Medulla oblongata (tissue), 1 donor: Measurements from ENCODE around the gene TUBB6.

Experiments
- DNase-seq: peaks from one replicate; pipeline ENCODE4 v3.0.0-alpha.2; 2015; ENCODE audit errors: extremely low spot score

The TUBB6 gene

DNA sequence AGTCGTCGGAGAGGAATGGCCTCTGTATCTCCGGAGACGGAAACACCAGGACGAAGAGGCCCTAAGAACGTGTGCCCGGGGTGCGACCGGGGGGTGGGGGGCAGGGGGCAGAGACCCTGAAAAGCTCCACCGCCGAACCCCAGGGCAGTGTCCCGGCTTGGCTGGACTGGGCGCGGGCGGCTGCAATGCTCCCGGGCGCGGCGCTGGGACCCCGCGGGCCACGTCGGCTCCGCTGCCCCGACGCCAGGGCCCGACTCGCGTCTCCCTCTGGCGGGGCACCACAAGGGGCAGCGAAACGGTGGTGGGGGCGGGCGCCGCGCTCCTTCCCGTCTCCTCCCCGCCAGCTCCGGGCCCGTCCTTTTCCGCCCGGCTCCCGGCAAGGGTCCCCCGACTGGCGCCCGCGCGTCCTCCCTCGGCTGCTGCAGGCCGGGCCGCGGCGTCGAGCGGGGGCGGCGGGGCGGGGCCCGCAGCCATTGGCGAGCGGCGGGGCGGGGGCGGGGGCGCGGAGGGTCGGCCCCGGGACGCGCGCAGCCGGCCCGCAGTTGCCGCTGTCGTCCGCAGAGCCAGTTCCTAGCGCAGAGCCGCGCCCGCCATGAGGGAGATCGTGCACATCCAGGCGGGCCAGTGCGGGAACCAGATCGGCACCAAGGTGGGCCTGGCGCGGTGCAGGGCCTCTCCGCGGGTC is at the start of gene TUBB6:
TUBB6 (plus strand) TSS at position 541 of the 685 bp plus-strand sequence; CDS start at position 593, 52 bp downstream.
- DNase-seq = no peak

DNA sequence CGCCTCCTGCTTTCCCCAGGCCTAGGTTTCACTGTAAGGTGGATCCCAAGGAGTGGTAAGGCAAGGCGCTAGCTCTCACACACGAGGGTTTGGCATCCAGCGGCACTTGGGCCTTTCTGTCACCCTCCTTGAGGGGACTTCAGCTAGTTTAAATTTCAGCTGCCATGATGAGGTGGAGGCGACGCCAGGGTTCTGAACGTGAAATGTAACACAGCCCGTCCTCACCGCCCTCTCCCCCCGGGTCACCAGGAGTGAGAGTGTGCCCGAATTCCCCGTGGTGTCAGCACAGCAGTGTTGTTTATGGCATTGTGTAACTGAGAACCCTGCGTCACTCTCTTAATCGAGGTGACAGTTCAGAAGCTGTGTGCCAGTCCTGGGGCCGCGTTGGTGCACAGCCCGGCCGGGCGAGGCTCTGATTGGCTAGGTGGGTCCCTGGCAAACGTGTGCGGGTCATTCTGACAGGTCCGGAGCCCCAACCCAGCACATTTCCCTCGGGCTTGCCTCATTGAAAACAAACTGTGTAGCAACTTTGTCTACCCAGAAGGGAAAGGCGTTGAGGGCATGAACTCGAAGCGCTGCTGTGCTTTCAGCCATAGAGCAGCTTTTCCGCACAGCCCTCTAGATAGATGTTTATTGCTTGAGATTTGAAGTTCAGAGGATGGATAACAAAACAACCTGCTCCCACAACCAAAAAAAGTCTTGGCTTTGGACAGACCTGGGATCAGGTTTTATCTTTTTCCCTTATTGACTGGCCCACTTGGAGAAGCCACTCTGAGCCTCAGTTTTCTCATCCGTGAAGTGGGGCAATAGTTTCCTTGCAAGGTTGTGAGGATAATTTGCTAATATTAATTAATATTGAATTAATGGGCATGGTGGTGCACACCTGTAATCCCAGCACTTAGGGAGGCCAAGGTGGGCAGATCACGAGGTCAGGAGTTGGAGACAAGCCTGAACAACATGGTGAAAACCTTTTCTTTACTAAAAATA is 49.0 kb upstream of the TUBB6 start:
- no peak for DNase-seq

DNA sequence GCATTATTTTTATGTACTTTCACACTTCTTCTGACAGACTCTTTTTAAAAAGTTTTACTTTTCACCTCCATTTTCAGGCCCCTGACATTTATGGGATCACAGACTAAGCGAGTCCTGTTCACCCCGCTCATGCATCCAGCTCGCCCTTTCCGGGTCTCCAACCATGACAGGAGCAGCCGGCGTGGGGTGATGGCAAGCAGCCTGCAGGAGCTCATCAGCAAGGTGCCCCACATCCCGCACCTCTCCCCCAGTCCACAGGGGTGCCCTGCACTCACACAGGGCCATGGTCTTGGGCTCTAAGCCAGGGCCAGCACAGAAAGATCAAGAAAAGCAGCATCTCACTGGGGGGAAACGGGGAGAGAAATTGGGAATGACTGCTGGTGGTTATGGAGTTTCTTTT is 45.3 kb upstream of the TUBB6 start:
- DNase-seq = no peak

DNA sequence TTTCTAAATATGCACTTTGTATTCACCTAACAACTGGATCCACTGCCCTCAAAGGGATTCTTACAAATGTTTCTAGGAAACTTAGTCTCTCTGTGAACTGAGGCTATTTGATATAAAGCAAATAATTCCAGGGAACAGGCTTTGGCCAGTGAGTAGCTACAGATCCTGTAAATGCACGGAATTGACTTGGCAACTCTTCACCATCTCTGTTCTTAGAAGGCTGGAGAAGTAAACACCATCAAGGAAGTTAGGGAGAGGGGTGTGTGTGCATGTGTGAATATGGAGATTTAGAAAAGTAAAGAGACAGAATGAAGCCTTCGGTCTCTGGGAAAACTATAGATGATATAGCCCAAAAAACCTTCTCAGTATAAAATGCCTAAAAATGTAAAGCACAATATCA is 43.2 kb upstream of the TUBB6 start:
- DNase-seq = no peak

DNA sequence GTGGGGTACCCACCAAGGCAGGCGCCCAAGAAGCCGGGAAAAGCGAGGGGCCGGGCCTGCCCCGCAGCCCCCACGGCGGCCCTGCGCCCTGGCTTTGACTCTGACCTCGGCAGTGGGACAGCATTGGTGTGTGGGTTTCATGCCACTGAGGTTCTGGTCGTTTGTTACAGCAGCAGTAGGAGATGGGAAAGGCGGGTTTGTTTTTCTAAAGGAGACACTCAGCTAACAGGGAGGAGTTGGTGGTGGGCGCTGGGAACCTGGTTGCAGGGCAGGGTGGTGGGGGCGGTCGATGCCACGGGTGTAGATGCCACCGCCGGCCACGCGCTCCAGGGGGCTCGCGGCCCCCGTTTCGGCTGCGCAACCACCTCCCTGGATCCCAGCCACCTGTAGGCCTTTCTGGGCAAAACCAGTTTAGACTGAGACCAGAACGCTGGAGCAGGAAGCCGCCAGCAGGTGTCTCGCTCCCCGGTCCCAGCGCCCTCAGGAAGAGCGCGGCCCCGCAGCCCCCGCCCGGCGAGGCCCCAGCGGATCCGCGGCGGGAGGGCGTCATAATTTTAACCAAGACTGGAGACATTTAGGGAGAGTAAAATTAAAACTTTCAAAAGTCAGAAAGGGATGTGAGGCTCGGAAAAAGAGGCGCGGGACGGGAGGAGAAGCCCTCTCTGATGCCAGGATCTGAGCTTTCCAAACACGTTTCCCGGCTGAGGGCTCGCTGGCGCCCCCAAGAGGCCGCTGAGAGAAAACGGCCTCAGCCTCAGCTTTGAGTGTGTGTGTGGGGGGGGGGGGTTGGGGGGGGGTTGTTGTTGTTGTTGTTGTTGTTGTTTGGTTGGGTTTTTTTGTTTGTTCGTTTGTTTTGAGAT is 36.4 kb upstream of the TUBB6 start:
- peak; percentile 72 for DNase-seq

DNA sequence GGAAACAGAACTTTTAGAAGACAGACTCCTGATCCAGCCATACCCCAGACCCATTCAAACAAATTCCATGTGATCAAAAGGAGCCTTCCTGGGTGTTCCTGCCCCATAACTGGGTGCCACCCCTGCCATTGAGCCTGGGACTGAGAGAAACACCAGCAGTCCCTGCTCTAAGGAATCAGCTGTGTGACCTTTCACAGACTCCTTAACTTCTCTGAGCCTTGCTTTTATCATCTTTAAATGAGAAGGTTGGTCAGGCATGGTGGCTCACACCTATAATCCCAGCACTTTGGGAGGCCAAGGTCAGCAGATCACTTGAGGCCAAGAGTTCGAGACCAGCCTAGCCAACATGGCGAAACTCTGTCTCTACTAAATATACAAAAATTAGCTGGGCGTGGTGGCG is 33.2 kb upstream of the TUBB6 start:
- no peak for DNase-seq

DNA sequence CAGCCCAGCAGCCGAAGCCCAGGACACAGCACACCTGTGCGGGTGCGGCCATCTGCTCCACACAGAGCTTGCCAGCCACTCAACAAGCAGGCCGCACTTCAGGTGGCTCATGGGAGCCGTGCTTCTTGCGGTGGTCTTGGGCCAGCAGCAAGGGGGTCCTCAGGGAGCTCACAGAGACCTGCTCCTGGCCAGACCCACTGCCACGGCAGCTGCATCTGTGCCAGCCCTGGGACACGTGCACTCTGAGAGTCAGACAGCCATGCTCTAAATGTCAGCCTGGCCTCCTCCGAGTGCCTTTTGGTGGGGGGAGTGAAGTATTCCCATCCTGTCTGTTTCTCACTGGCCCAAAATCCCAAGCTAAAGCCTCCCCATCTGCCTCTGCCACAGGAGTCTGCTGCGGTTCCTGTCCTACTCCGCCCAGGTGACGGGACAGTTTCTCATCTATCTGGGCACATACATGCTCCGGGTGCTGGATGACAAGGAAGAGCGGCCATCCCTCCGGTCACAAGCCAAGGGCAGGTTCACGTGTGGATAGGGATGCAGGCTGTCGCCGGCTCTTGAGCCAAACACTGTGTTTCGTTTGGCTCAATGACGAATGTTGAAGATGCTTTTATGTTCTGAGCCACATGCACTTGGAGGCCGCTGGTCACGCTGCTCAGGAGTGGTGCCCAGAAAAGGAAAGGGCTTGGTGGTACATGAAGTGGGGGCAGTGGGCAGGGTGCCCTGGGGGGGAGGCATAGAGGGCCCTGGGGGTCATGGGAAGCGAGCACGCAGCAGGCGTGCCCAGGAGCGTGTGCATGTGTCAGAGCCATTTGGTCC is 31.1 kb upstream of the TUBB6 start:
- no peak for DNase-seq

DNA sequence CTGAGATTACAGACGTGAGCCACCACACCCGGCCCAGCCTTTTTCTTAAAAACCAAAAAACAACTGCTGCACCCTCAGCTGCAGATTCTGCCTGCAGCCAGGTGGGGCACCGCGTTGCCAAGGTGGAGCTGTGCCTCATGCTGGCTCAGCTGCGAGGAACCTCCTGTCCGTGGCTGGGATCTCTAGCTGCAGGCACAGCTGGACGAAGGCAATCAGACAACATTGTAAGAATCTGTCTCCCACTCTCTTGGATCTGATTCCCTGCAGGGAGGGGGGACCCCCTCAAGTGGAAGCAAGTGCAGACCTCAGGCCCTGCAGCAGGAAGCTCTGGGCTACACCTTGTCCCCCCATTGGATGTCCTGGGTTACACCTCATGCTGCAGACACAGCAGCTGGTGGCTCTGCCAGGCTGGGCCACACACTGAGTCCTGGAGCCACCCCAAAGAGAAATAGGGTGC is 29.8 kb upstream of the TUBB6 start:
- DNase-seq = no peak

DNA sequence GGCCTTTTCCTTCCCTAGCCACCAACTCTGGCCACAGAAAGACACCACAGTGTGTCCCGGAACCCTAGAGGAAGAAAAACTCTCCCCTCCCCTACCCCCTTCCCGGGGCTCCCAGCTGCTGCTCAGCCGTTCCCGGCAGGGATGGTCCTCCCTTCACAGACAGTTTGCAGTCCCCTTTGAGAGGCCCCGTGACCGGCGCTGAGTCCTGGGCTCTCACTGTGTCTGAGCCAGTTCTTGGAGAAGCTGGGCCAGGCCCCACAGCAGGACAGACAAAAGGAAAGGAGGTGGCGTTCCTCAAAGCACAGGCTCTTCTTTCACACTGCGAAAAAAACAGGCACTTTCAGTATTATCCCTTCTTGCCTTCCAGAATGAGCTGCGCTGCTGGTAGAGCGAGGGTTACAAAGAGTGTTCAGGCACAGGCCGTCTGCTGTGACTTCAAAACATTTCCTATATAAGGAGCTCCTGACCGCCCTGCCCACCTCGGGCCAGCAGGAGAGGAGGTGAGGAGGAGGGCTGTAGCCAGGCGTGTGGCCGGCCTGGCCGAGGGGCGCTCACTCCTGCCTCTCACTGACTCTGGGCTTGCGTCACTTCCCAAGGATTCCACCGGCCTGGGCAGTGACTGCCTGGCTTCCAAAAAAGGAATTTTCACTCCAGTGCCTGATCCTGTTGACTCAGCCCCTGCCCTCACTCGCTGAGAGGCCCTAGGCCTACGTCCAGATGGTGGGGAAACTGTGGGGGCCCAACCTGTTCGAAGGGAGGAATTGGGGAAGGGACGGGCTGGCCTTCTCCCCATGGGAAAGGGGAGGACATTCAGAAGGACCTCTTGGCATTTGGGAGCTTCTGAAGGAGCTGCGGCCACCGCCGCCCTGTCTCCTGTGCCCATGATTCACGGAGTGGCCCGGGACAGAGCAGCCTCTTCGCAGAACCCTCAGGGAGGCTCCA is 29.0 kb upstream of the TUBB6 start:
- DNase-seq = peak; percentile 68

DNA sequence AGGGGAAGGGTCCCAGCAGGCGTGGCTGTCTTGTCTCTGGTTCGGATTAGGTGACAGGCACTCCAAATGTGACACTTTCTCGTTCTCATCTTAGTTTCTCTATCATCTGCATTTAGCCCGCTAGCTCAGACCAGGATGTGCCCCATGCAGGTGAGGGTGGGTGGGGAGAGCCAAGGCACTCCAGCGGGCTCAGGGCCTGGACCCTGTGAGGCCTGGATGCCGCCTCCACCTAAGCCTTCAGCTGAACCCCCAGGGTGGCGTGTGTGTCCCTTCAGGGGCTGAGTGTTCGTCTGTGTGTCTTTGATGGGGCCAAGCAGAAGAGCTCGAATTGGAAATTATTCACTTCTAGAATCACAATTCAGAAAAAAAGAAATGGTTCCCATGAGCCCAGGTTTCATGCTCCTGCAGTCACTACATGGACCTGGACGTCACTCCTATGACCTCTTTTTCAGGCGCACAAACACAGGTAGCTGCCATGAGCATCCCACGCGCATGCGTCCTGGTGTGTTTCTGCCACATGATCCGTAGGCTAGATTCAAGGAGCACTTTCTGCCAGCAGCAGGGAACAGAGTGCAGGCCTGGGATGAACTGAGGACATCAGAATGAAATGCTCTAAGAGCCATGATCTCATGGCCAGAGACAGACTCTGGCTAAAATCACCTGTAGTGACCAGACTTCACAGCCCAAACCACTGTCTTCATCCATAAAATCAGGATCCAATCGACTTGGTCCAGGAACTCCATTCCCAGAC is 28.1 kb upstream of the TUBB6 start:
- no peak for DNase-seq

DNA sequence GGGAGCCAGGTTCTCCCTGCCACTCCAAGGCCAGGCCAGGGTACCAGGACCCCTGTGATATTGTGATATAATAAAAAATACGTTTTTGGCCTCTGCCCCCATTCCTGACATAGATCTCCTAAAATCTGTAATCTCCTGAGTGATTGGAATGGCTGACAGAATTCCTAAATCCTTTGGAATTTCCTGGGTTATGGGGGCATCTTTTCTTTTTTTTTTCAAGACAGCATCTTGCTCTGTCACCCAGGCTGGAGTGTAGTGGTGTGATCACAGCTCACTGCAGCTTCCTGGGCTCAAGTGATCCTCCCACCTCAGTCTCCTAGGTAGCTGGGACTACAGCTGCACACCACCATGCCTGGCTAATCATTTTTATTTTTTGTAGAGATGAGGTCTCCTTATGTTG is 26.2 kb upstream of the TUBB6 start:
- no peak for DNase-seq

DNA sequence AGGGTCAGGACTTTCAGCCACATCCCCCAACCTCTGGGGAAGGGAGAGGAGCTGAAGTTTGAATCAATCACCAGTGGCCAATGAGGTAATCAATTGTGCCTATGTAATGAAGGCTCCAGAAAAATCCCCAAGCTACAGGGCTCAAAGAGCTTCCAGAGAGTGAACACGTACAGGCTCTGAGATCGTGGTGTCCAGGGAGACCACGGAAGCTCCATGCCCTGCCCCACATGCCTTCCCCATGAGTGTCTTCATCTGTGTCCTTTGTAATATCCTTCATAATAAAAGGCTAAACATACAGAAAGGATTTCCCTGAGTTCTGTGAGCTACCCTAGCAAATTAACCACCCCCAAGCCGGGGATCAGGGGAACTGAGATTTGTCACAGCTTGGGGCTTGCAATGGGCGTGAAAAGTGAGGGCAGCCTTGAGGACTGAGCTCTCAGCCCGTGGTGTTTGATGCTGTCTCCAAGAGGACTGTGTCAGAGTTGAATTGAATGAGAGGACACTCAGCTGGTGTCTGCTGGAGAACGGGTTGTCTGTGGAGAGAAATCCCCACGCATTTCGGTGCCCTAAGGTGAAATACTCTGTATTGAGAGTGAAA is 25.5 kb upstream of the TUBB6 start:
- DNase-seq = no peak

DNA sequence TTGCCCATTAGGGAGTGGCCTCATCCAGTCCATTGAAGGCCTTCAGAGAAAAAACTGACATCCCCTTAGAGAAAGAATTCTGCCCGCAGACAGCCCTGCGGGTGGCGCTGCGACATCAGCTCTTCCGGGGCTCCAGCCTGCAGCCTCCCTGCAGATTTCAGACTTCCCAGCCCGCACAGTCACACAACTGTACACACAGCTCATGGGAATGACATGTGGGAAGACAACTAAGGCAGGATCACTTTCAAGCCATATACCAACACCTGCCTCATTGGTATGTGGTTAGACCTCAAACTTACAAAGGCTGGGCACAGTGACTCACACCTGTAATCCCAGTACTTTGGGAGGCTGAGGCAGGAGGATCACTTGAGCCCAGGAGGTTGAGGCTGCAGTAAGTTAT is 24.8 kb upstream of the TUBB6 start:
- DNase-seq = no peak

DNA sequence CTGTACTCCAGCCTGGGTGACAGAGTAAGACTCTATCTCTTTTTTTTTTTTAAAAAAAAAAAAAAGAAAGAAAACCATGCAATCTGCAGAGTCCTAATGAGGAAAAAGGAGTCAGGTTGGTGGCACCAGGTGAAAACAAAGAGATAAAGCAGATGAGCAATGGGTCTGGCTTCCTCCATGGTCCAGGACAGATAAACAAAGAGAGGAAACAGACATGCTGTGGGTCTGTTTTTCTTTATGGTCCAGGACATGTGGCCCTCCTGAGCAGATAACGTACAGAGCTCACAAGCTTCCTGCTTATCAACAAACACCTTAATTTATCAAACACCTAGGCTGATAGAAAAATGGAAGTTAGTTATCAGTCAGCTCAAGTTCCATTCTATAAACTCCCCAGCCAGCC is 24.4 kb upstream of the TUBB6 start:
- no peak for DNase-seq

DNA sequence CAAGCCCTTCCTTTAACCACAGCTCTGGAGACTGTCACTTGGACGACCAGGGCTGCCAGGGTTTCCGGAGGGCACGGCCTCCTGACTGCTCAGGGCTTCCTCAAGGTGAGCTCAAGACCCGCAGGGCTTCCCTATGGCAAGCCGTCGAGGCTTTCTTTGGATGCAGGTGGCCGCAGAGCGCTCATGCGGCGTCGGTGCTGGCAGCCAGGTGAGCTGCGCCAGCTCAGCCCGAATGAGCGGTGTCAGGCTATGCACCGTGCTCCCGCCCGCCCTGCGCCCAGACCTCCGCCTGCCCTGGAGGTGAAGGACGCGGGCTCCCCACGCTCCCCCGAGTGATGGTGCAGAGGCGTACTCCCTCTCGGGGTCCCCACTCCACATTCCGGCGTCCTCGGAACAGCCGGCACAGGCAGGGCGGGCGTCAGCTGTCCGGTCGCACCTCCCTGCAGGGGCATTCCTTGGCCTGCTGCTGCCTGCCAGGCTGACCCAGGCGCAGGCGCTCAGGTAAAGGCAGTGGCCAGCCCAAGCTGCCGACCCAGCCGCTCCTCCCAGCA is 20.8 kb upstream of the TUBB6 start:
- no peak for DNase-seq

DNA sequence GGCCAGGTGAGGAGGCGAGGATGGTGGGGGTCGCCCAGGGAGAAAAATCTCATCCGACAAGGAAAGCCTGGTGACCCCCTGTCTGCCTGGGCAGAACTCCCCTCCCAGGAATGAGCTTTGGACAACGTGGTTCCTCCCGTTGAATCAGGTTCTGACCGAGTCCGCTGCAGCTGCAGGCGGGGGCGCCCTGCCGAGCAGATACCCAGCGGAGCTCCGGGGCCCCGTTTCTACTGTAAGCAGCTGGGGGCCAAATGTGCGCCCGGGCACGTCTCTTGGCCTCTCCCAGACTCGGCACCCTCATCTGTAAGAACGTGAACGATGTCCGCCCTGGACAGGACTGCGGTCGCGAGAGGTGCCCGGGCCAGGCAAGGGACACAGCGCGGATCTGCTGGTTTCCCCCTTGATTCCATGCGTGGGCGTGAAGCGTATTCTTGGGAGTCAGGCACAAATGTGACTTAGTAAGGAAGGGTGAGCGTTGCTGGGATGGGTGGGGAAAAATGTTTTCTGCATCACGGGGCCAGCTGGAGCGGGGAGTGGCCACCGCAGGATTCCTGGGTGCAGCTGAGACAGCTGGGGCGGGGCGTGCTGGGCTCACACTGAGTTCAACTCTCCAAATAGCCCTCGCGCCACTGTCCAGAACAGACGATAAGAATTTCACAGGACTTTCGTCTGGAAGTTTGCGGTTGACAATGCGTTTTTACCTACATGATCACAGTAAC is 20.2 kb upstream of the TUBB6 start:
- DNase-seq = no peak

DNA sequence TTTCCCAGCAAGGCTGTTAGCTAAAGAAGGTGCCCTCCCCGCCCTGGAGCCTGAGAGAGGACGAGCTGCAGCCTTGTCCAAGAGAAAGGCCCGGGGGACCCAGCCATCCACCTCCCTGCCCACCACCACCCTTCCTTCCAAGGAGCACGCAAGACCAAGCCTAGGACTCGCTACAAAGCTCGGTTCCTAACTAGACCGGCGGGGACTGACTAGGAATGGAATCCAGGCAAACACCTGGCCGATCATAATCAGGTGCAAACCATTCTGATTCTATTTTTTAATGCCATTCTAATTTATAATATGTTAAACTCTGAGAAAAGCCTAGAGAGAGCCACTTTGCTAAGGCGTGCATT is 19.7 kb upstream of the TUBB6 start:
- DNase-seq = no peak

DNA sequence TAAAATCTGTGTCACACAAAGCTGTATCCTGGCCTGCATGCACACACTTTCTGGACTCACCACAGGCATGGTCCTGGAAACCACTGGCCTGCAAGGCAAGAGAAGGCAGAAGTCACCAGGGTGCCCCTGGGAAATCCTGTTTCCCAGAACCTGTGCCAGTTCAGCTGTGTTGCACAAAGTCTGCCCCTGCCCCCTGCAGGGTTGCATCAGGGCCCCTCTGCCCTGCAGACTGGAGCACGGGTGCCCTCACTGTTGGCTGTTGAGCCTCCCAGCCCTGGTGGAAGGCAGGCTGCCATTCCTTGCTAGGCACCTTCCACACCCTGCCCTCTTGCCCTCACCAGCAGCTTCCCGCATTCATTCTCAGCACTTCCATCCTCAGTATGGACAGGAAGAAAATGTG is 18.0 kb upstream of the TUBB6 start:
- no peak for DNase-seq
